GM12891 (cell line): ENCODE data around the gene MRPS18B. TPM values are rescaled to one million over a fixed set of nuclear protein-coding genes. Genes with fewer than 3 reads are reported as not detected.

ENCODE experiments used
- DNase-seq: peaks from one replicate; pipeline ENCODE4 v3.0.0; 2011; ENCODE audit warnings: low spot score; ENCODE audit not compliant: insufficient read length
- FAIRE-seq: peaks from 2 replicates; lab custom pipeline; 2011; peaks lifted over from hg19 to GRCh38; lab: Jason Lieb, UNC
- PAX5 ChIP-seq: IDR thresholded peaks from 2 replicates; pipeline ENCODE4 v1.6.1; 2011; ENCODE audit warnings: low read length, moderate library complexity, mild to moderate bottlenecking; ENCODE audit not compliant: insufficient read depth, severe bottlenecking
- POLR2A ChIP-seq: IDR thresholded peaks from 2 replicates; pipeline ENCODE4 v1.6.1; 2011; ENCODE audit warnings: low read depth, low read length, control low read depth
- POLR2AphosphoS5 ChIP-seq: IDR thresholded peaks from 2 replicates; pipeline ENCODE4 v1.6.1; 2011; ENCODE audit warnings: low read depth, low read length, control low read depth
- POU2F2 ChIP-seq: IDR thresholded peaks from 2 replicates; pipeline ENCODE4 v1.6.1; 2011; ENCODE audit warnings: low read depth, mild to moderate bottlenecking, control low read depth, low read length, moderate library complexity
- SPI1 ChIP-seq: IDR thresholded peaks from 2 replicates; pipeline ENCODE4 v1.6.1; 2011; ENCODE audit warnings: low read depth, low read length, control low read depth
- TAF1 ChIP-seq: IDR thresholded peaks from 2 replicates; pipeline ENCODE4 v1.6.1; 2011; ENCODE audit warnings: low read depth, low read length, control low read depth
- polyA plus RNA-seq: library from polyadenylated mRNA; unstranded; fragments of >200 nt; gene quantifications from one replicate; pipeline ENCODE4 v1.2.1, GENCODE V29; 2012; ENCODE audit warnings: low read depth, missing spikeins, inconsistent platforms; ENCODE audit not compliant: missing spikeins

MRPS18B gene
- 94.9 TPM for polyA plus RNA-seq

GRCh38 chr6:30617565-30618269 lies at the start of gene MRPS18B:
Gene MRPS18B (plus strand): TSS chr6:30617840. CDS start chr6:30617866, 26 bp downstream.
- no peak for FAIRE-seq
- TF ChIP-seq TAF1 (peak; percentile 98), POLR2AphosphoS5 (peak; percentile 96), PAX5 (no peak), POLR2A (peak; percentile 98), SPI1 (0 out of 2 replicates have a peak, but pooled peaks have one; percentile 1), POU2F2 (peak; percentile 86)
- peak; percentile 68 for DNase-seq

- FAIRE-seq = no peak
- TF ChIP-seq TAF1 = no peak
- no peak for TF ChIP-seq POLR2AphosphoS5
- no peak for TF ChIP-seq POLR2A
- no peak for TF ChIP-seq POU2F2
- TF ChIP-seq SPI1 = no peak
- TF ChIP-seq PAX5 = no peak
- no peak for DNase-seq
Observed at GRCh38 chr6:30568245-30568644, 49.4 kb upstream of the MRPS18B start.

GRCh38 chr6:30570263-30570662 lies 47.4 kb upstream of the MRPS18B start:
- DNase-seq (no peak), FAIRE-seq (no peak)
- no peak for TF ChIP-seq POLR2A

GRCh38 chr6:30570740-30571074 lies 46.9 kb upstream of the MRPS18B start:
- FAIRE-seq (no peak), DNase-seq (no peak)
- no peak for TF ChIP-seq PAX5

GRCh38 chr6:30571075-30571761 lies 46.4 kb upstream of the MRPS18B start, which contains the start of gene ABCF1:
Gene ABCF1 (plus strand): TSS chr6:30571442. CDS start chr6:30571488, 46 bp downstream.
- TF ChIP-seq POU2F2 (peak; percentile 66; the same call in 1 of the 2 replicates), SPI1 (no peak), PAX5 (peak; percentile 8), POLR2AphosphoS5 (peak; percentile 97), POLR2A (peak; percentile 95), TAF1 (peak; percentile 84)
- DNase-seq = peak; percentile 94
- peak; percentile 99 for FAIRE-seq

GRCh38 chr6:30571762-30572082 lies 45.9 kb upstream of the MRPS18B start:
- FAIRE-seq (no peak), DNase-seq (no peak)
- TF ChIP-seq TAF1 = no peak
- TF ChIP-seq POLR2A = no peak
- no peak for TF ChIP-seq PAX5
- TF ChIP-seq POU2F2 = no peak
- no peak for TF ChIP-seq POLR2AphosphoS5
- no peak for TF ChIP-seq SPI1

- no peak for FAIRE-seq
- DNase-seq = no peak
- TF ChIP-seq POLR2A (no peak), POU2F2 (no peak), POLR2AphosphoS5 (no peak), PAX5 (no peak), SPI1 (no peak), TAF1 (no peak)
Observed at GRCh38 chr6:30572148-30572547, 45.5 kb upstream of the MRPS18B start.

GRCh38 chr6:30573113-30573512 lies 44.5 kb upstream of the MRPS18B start:
- DNase-seq (no peak), FAIRE-seq (no peak)
- TF ChIP-seq POLR2AphosphoS5 (no peak), POU2F2 (no peak), SPI1 (no peak), PAX5 (no peak), TAF1 (no peak), POLR2A (no peak)

GRCh38 chr6:30578051-30578450 lies 39.6 kb upstream of the MRPS18B start:
- DNase-seq (no peak), FAIRE-seq (no peak)
- TF ChIP-seq PAX5 (no peak), SPI1 (no peak), TAF1 (no peak), POLR2A (no peak), POLR2AphosphoS5 (no peak)

- FAIRE-seq (no peak), DNase-seq (no peak)
- TF ChIP-seq POLR2A (0 out of 2 replicates have a peak, but pooled peaks have one; percentile 15), TAF1 (no peak), POLR2AphosphoS5 (no peak)
Observed at GRCh38 chr6:30583921-30584320, 33.7 kb upstream of the MRPS18B start.
